T47D (cell line): Measurements from ENCODE around the gene RASGEF1C.

ENCODE experiments used
- DNase-seq, 2 experiments: peaks; one replicate each; pipeline versions ENCODE4 v3.0.0 to v3.0.0-alpha.2; 2011 to 2012; ENCODE audit warnings: low read depth in 1 of 2, low spot score in 1 of 2
- JUND ChIP-seq: IDR thresholded peaks from 2 replicates; pipeline ENCODE4 v1.6.1; 2012; ENCODE audit warnings: low read depth
- in situ Hi-C: cut with HindIII; loops from 2 replicates; pipeline ENCODE4 v1.10.0; 2016; ENCODE audit warnings: low sequenced_read_pairs, low pct_unique_long_range_greater_than_20kb

RASGEF1C gene

DNA sequence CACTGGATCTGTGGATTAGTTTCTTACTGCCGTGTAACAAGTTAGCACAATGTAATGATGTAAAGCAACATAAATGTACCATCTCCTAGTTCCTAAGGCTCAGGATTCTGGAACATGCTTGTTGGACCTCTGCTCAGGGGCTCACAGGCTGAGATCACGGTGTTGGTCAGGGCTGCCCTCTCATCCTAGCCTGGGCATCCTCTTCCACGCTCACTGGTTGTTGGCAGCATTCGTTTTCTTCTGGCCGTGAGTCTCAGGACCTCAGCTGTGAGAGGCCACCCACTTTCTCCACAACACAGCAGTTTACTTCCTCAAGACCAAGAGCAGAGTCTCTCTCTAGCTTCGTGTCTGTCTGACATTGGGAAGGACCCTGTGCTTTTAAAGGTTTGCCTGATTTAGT, 17.3 kb downstream of the RASGEF1C start:
- DNase-seq: no peak
- no peak for TF ChIP-seq JUND
- in situ Hi-C loops: no loop called here

DNA sequence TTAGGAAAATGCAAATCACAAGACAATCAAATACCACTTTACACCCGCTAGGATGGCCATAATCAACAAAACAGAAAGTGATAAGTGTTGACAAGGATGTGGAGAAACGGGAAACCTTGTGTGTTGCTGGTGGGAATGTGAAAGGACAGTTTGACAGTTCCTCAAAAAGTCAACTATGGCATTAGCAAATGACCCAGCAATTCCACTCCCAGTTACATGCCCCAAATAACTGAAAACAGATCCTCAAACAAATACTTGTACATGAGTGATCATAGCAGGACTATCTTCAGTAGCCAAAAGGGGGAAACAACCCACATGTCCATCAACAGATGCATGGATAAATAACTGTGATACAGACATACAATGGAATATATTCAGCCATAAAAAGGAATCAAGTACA, 21.2 kb downstream of the RASGEF1C start:
- no peak for TF ChIP-seq JUND
- in situ Hi-C loops: no loop called here
- no peak for DNase-seq

DNA sequence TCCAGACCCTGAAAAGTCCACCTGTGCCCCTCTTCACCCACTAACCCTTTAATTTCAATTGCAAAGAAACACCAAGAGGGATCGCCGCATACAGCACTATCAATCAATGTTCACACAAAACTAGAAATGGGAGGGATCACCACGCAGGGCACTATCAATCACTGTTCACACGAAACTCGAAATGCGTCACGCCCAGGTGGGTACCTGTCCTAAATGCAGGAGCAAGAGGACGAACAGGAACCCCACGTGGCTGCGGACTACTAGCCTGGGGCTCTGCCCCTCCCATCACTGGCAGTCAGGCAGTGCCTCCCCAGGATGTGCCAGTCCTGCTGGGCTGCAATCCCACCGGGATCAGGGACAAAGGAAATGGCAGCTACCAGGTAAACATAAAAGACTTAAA, 28.2 kb downstream of the RASGEF1C start:
- TF ChIP-seq JUND: no peak
- in situ Hi-C loops: no loop called here
- DNase-seq: no peak

GRCh38 chr5:180180421-180180820, 28.6 kb downstream of the RASGEF1C start:
- TF ChIP-seq JUND: no peak
- DNase-seq: no peak
- in situ Hi-C loops: no loop called here

DNA sequence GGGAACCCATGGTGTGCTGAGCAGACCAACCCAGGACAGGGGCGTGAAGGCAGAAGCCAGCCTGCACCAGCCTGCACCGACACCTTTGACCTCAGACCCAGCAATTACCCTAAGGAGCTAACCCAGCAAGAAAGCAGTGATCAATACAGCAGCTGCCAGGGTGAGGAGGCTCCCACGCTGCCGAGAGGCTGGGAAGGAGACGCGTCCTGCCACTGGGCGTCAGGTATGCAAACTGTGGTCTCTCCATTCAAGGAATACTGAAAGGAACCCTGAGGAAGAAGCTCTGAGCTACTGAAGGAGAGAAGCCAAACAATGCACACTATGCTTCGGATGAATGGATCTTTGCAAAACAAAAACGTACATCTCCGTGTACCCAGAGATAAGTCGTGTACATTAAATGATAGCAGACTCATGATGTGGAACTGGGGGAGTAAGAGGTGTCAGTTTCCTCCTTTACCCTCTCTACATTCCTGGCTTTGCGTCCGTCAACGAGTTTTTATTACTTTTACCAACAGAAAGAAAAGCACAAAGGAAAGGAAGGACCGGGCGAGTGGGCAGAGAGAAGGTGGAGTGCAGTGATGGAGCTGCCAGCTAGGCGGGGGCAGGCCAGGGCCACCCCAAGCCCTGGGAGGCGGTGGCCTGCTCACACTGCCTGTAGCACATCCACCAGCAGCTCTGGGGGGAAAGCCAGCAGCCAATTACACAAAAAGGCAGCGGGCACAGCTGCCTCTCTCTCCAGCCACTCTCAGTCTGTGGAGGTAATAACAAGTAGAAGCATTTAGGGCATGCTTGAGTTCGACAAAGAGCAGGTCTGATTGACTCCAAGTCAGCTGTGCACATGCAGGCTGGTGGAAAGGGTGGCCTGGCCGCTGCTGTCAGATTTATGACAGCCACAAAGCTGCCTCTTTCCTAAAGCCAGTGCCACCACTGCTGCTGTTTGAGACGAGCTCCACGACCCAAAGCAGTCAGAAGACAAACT, 29.3 kb downstream of the RASGEF1C start:
- in situ Hi-C loops: no loop called here
- DNase-seq: peak in 1 of 2 experiments; percentile 30
- TF ChIP-seq JUND: no peak

- in situ Hi-C loops: no loop called here
- no peak for DNase-seq
- no peak for TF ChIP-seq JUND
Measured at GRCh38 chr5:180178531-180179441, 30.2 kb downstream of the RASGEF1C start.

DNA sequence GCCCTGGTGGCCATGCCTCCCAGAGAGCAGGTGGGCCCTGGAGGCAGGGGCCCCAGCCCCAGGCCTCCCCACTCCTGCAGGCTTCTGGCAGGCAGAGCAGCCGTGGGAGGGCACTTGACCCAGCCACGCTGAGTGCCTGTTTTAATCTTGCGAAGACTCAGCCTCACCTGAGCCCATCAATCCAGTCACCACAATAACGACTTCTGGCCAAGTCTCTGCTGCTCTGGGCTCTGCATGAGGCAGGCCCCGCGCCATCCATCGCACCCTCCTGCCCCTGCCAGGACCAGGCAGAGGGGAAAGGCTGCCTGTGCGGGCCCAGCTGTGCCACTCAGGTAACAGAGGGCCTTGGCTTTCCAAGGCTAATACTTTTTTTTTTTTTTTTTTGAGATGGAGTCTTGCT, 32.8 kb downstream of the RASGEF1C start:
- no peak for TF ChIP-seq JUND
- in situ Hi-C loops: no loop called here

DNA sequence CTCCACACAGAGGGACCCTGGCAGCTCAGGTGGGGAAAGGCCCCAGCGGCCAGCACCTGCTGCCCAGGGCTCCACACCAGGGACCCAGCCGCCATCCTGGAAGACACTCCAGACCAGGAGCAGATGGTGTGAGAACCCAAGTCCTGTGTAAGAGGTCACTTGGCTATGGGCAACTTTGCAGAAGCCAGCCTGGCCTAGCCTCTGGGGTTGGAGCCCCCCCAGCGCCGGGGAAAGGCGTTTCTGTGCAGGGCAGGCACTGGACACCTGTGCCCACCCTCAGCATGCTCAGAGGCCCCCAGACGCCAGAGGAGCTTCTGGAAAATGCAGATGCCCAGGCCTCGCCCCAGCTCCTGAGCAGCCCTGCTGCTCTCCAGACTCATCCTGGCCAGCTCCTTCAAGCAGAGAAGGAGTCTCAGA, 34.0 kb downstream of the RASGEF1C start:
- DNase-seq: no peak
- no peak for TF ChIP-seq JUND
- in situ Hi-C loops: no loop called here

More for the DNA sequence above, 32.8 kb downstream of the RASGEF1C start:
- no peak for DNase-seq

DNA sequence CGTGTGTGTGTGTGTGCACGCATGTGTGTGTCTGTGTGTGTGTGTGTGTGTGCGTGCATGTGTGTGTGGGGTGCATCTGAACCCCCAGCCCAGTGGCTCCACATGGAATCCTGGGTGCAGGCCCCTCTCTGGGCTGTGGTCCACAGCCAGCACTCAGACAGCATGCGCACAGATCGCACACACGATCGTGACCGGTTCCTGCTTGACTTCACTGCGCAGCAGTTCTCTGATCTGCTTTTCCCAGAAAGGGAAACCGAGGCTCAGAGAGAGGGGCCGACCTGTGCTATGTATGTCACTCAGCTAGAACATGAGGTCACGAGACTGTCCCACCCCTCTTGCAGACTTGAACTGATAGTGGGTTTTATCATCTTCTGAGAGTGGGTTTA, 34.4 kb downstream of the RASGEF1C start:
- TF ChIP-seq JUND: no peak
- in situ Hi-C loops: no loop called here
- no peak for DNase-seq

DNA sequence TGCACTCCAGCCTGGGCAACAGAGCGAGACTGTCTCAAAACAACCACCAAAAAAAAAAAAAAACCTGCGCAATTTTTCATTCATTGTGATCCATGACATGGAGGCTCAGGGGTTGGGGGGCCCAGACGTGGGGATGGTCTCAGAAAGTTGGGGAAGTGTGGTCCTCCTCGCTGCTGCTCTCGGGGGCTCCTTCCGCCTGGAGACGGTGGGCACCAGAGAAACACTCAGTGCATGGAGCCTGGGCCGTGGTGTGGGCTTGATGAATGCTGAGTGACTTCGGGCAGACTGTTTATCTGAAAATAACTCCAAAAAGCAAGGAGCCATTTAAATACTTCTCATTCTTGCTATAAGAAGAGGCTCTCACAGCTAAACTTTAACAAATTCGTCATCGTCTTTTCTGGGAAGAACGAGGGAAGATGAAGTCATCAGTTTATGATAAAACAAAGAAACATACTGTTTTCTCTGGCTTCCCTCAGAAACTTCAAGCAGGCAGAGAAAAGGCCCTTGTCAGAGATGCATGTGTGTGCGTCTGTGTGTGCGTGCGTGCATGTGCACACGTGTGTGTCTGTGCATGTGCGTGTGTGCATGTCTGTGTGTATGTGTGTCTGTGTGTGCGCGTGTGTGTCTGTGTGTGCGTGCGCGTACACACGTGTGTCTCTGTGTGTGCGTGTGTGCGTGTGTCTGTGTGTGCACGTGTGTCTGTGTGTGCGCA, 35.0 kb downstream of the RASGEF1C start:
- in situ Hi-C loops: no loop called here
- no peak for TF ChIP-seq JUND
- DNase-seq: no peak

DNA sequence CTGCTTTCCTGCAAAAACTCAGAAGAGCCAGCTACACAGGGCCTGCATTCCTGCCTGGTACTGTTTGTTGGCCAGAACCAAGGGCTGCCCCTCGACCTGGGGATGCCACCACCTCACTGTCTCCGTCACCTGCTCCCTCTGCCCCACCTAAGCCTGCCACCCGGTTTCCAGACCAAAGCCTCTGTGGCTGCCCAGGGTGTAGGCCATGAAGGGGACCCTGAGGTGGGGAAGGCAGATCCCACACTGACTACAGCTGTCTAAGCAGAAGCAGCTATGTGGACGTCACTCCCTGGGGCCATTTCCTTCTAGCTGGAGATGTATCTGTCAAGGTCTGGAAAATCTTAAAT, 35.8 kb downstream of the RASGEF1C start:
- no peak for TF ChIP-seq JUND
- DNase-seq: no peak
- in situ Hi-C loops: no loop called here

GRCh38 chr5:180172447-180173197, 36.4 kb downstream of the RASGEF1C start:
- in situ Hi-C loops: no loop called here
- TF ChIP-seq JUND: no peak
- peak; percentile 33 for DNase-seq
